ENCODE results near the gene UQCC5. TPM values are rescaled to one million over a fixed set of nuclear protein-coding genes. Genes with fewer than 3 reads are reported as not detected.

UQCC5 gene
- polyA plus RNA-seq, 1 of the 3 experiments (the other 2 are of a cell fraction), result 124 TPM

DNA sequence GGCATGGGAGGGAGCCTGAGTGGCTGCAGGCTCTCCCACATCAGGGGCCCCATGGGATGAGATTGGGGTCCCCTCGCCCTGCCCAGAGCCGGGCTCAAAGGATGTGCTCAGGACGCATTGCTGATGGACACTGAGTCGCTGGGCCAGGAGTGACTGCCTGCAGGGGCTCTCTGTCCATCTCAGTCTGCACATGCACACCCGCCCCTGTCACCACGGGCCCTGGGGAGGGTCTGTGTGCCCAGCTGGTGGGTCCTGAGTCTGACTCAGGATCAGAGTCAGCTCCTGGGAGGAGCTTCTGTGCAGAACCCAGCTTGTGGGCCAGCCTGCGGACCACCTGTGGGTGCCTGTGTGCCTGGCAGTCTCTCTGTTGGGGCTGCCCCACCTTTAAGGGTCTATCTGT lies 23.1 kb upstream of the UQCC5 start:
- H2AFZ ChIP-seq (ENCODE audit: low read depth), result no peak overlapping the region
- no peak for DNase-seq
- no peak overlapping the region for H3K9ac ChIP-seq
- WGBS (ENCODE audit: low lambda C conversion rate), result 100% methylated on average over 1 of the region's 7 CpGs
- H3K27ac ChIP-seq (ENCODE audit: low read depth in 2 of 2, low read length in 1 of 2), result no peak overlapping the region
- no peak overlapping the region for H3K4me2 ChIP-seq
- no peak for TF ChIP-seq CHD2 (IDR thresholded peaks at IDR 0.05; ENCODE audit: low read length, partially characterized antibody)
- H3K27me3 ChIP-seq (ENCODE audit: insufficient read depth), result no peaks in the 10 kb centered on the region
- no peaks in the 10 kb centered on the region for H4K20me1 ChIP-seq (ENCODE audit: insufficient read depth)
- H3K4me3 ChIP-seq (ENCODE audit: low read depth in 2 of 2, low read length in 1 of 2), result no peak overlapping the region
- CTCF ChIA-PET, result no interaction called here
- H3K9me2 ChIP-seq, result no peaks in the 10 kb centered on the region
- POLR2A ChIA-PET, result no interaction called here
- H3K9me3 ChIP-seq, result no peaks in the 10 kb centered on the region
- no peaks in the 10 kb centered on the region for H3K36me3 ChIP-seq (replicated peaks in 1 of 2; ENCODE audit: control insufficient read depth in 1 of 2, insufficient read depth in 2 of 2, low read length in 1 of 2)
- no peaks in the 10 kb centered on the region for H3F3A ChIP-seq (replicated peaks; ENCODE audit: insufficient read depth)
- H3K4me1 ChIP-seq (ENCODE audit: control insufficient read depth in 1 of 2, insufficient read depth in 2 of 2, low read depth in 1 of 2, low read length in 1 of 2), result peaks cover 0 to 14% of the 10 kb centered on the region in 2 experiments; a peak in 1 of 4 replicates
- no peaks in the 10 kb centered on the region for H3K79me2 ChIP-seq (ENCODE audit: insufficient read depth)

DNA sequence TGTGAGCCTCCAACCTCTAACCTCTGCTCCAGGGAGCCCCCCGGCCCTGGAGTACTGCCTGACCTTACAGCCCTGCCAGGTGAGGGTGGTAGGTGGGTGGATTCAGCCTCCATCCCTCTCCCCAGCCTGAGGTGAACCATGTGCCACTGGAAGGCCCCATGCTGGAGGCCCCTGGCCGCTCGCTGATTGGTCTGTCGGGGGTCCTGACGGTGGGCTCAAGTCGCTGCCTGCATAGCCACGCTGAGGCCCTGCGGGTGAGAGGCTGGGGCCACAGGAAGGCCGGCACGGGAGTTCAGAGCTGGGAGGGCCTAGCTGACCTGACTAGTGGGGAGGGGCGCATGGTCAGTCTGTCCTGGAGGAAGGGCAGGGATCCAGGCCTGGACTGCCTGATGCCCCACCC lies 21.8 kb upstream of the UQCC5 start:
- H3K9me3 ChIP-seq, result no peaks in the 10 kb centered on the region
- 82% methylated on average over 2 of the region's 11 CpGs for WGBS (ENCODE audit: low lambda C conversion rate)
- peaks cover 0 to 14% of the 10 kb centered on the region in 2 experiments; a peak in 1 of 4 replicates for H3K4me1 ChIP-seq (ENCODE audit: control insufficient read depth in 1 of 2, insufficient read depth in 2 of 2, low read depth in 1 of 2, low read length in 1 of 2)
- no peak overlapping the region for H3K4me3 ChIP-seq (ENCODE audit: low read depth in 2 of 2, low read length in 1 of 2)
- H3K9ac ChIP-seq, result no peak overlapping the region
- H3K4me2 ChIP-seq, result no peak overlapping the region
- no peaks in the 10 kb centered on the region for H3K9me2 ChIP-seq
- H3K27ac ChIP-seq (ENCODE audit: low read depth in 2 of 2, low read length in 1 of 2), result no peak overlapping the region
- no peak overlapping the region for H2AFZ ChIP-seq (ENCODE audit: low read depth)
- TF ChIP-seq, protein P1, sequence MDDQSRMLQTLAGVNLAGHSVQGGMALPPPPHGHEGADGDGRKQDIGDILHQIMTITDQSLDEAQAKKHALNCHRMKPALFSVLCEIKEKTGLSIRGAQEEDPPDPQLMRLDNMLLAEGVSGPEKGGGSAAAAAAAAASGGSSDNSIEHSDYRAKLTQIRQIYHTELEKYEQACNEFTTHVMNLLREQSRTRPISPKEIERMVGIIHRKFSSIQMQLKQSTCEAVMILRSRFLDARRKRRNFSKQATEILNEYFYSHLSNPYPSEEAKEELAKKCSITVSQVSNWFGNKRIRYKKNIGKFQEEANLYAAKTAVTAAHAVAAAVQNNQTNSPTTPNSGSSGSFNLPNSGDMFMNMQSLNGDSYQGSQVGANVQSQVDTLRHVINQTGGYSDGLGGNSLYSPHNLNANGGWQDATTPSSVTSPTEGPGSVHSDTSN (IDR thresholded peaks at IDR 0.05), result no peak
- TF ChIP-seq TAF1 (IDR thresholded peaks at IDR 0.05; ENCODE audit: borderline replicate concordance, low read depth, low read length), result no peak
- TF ChIP-seq, protein P2, sequence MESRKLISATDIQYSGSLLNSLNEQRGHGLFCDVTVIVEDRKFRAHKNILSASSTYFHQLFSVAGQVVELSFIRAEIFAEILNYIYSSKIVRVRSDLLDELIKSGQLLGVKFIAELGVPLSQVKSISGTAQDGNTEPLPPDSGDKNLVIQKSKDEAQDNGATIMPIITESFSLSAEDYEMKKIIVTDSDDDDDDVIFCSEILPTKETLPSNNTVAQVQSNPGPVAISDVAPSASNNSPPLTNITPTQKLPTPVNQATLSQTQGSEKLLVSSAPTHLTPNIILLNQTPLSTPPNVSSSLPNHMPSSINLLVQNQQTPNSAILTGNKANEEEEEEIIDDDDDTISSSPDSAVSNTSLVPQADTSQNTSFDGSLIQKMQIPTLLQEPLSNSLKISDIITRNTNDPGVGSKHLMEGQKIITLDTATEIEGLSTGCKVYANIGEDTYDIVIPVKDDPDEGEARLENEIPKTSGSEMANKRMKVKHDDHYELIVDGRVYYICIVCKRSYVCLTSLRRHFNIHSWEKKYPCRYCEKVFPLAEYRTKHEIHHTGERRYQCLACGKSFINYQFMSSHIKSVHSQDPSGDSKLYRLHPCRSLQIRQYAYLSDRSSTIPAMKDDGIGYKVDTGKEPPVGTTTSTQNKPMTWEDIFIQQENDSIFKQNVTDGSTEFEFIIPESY (IDR thresholded peaks at IDR 0.05; ENCODE audit: borderline replicate concordance, low read depth), result no peak
- no peak for TF ChIP-seq TCF12 (IDR thresholded peaks at IDR 0.05)
- TF ChIP-seq ELF1 (IDR thresholded peaks at IDR 0.05), result no peak
- TF ChIP-seq, protein P3, sequence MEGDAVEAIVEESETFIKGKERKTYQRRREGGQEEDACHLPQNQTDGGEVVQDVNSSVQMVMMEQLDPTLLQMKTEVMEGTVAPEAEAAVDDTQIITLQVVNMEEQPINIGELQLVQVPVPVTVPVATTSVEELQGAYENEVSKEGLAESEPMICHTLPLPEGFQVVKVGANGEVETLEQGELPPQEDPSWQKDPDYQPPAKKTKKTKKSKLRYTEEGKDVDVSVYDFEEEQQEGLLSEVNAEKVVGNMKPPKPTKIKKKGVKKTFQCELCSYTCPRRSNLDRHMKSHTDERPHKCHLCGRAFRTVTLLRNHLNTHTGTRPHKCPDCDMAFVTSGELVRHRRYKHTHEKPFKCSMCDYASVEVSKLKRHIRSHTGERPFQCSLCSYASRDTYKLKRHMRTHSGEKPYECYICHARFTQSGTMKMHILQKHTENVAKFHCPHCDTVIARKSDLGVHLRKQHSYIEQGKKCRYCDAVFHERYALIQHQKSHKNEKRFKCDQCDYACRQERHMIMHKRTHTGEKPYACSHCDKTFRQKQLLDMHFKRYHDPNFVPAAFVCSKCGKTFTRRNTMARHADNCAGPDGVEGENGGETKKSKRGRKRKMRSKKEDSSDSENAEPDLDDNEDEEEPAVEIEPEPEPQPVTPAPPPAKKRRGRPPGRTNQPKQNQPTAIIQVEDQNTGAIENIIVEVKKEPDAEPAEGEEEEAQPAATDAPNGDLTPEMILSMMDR (IDR thresholded peaks at IDR 0.05), result no peak
- TF ChIP-seq FOSL2 (IDR thresholded peaks at IDR 0.05; ENCODE audit: borderline replicate concordance, low read depth), result no peak
- TF ChIP-seq CHD2 (IDR thresholded peaks at IDR 0.05; ENCODE audit: low read length, partially characterized antibody), result no peak
- no peak for TF ChIP-seq NRF1 (IDR thresholded peaks at IDR 0.05; ENCODE audit: low read depth, low read length)
- no peak for TF ChIP-seq EP300 (IDR thresholded peaks at IDR 0.05; ENCODE audit: borderline replicate concordance in 1 of 2, low read depth in 1 of 2, low read length in 1 of 2)
- no peak for TF ChIP-seq FOXM1 (IDR thresholded peaks at IDR 0.05; ENCODE audit: low read depth)
- TF ChIP-seq, protein P4, sequence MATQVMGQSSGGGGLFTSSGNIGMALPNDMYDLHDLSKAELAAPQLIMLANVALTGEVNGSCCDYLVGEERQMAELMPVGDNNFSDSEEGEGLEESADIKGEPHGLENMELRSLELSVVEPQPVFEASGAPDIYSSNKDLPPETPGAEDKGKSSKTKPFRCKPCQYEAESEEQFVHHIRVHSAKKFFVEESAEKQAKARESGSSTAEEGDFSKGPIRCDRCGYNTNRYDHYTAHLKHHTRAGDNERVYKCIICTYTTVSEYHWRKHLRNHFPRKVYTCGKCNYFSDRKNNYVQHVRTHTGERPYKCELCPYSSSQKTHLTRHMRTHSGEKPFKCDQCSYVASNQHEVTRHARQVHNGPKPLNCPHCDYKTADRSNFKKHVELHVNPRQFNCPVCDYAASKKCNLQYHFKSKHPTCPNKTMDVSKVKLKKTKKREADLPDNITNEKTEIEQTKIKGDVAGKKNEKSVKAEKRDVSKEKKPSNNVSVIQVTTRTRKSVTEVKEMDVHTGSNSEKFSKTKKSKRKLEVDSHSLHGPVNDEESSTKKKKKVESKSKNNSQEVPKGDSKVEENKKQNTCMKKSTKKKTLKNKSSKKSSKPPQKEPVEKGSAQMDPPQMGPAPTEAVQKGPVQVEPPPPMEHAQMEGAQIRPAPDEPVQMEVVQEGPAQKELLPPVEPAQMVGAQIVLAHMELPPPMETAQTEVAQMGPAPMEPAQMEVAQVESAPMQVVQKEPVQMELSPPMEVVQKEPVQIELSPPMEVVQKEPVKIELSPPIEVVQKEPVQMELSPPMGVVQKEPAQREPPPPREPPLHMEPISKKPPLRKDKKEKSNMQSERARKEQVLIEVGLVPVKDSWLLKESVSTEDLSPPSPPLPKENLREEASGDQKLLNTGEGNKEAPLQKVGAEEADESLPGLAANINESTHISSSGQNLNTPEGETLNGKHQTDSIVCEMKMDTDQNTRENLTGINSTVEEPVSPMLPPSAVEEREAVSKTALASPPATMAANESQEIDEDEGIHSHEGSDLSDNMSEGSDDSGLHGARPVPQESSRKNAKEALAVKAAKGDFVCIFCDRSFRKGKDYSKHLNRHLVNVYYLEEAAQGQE (IDR thresholded peaks at IDR 0.05; ENCODE audit: low read depth, low read length), result no peak
- no peak for TF ChIP-seq GATA2 (CRISPR knock-in tag; IDR thresholded peaks at IDR 0.05)
- TF ChIP-seq JUND (IDR thresholded peaks at IDR 0.05), result no peak
- no peak for TF ChIP-seq POLR2AphosphoS5 (IDR thresholded peaks at IDR 0.05; ENCODE audit: low read depth, low read length)
- TF ChIP-seq RFX5 (IDR thresholded peaks at IDR 0.05; ENCODE audit: low read length), result no peak
- H3K79me2 ChIP-seq (ENCODE audit: insufficient read depth), result no peaks in the 10 kb centered on the region
- H4K20me1 ChIP-seq (ENCODE audit: insufficient read depth), result no peaks in the 10 kb centered on the region
- CTCF ChIA-PET, result interaction anchor here (1.8 to 1.9 kb wide), 2 partner anchors 10 to 43 kb away, joined by 4 to 9 read pairs; no protein-coding TSS in a partner anchor
- H3K27me3 ChIP-seq (ENCODE audit: insufficient read depth), result no peaks in the 10 kb centered on the region
- DNase-seq, result no peak
- no peaks in the 10 kb centered on the region for H3K36me3 ChIP-seq (replicated peaks in 1 of 2; ENCODE audit: control insufficient read depth in 1 of 2, insufficient read depth in 2 of 2, low read length in 1 of 2)
- H3F3A ChIP-seq (replicated peaks; ENCODE audit: insufficient read depth), result no peaks in the 10 kb centered on the region
- POLR2A ChIA-PET, result no interaction called here

All from SK-N-SH (cell line).